Posterior vena cava (tissue), 2 donors: ENCODE measurements around the gene ZYX. TPM values are rescaled to one million over a fixed set of nuclear protein-coding genes. Genes with fewer than 3 reads are reported as not detected.
A peak's percentile ranks its signal among the peaks of the same experiment; 100 is the strongest.
"Not testable (repeated sequence)": the region's sequence is repeated elsewhere in the genome, so short reads cannot be mapped to it uniquely, and the experiment has no call there.

Experiments used
- DNase-seq: peaks from one replicate; pipeline ENCODE4 v3.0.0-alpha.2; 2020; ENCODE audit warnings: low spot score
- intact Hi-C, 2 donors: fragments of 100-400 bp; cut with DNase I; formaldehyde crosslinking; loops; one replicate each; pipeline versions ENCODE4 v1.14.1 to v1.14.2; 2022 to 2023
- total RNA-seq, 2 donors: library from RNA; stranded (reverse); fragmentation: NEBNext Ultra II Directional; extraction: Animal tissue kit (Norgen Biotek cat#: 25700); gene quantifications; one replicate each; pipeline ENCODE4 v1.2.1, GENCODE V29; 2021
- donor health status: DM: yes; HTN: yes; CAD: no.
- donor health status: DM: yes; HTN: yes; CAD: no.

ZYX gene
- total RNA-seq, 2 donors from 2014 or later: 388 to 407 TPM

DNA sequence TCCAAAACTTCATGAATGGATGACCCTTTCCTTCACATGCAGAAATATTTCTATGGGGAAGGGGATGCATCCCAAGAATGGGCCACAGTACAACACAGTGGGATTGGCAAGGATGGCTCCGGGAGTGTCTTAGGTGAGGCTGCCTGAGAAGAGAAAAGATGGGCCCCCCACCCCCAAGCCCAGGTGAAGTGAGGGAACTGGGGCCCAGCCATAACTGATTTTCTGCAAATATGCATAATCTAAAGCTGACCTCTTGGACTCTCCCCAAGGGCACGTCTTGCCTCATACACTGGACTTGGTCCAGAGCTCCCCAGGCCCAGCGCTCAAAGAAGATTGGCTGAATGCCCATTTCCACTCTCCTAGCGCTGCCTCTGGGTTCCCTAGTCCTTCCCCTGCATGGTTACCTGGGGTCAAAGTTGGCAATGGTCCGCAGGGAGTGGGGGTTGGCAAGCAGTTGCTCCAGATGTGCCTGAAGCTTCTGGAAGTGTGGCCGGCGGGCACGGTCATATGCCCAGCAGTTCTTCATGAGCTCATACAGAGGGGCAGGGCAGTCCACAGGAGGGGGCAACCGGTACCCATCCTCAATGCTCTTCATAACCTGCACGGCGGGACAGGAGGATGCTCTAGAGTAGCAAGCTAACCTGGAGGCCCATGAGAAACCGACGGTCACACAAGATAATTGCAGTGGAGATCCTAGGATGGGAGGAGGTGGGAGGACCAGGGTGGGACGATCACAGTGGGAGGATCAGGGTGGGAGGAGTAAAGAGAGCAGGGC, 12.3 kb downstream of the ZYX start:
- intact Hi-C loops: no loop called here
- DNase-seq: peak; percentile 78

DNA sequence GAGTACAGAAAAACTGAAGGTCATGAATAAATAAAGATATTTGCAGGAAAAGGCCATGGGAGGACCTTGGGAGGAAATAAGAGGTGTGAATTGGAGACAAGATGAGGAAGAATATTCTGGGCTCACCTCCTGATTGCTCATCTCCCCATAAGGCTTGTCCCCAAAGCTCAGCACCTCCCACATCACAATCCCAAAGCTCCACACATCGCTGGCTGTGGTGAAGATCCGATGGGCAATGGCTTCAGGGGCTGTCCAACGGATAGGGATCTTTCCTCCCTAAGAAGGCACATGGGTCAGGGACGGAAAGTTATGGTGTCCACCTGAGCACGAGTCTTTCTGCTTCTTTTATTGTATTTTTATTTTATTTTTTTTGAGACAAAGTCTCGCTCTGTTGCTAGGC, 12.9 kb downstream of the ZYX start:
- intact Hi-C loops: no loop called here
- peak; percentile 34 for DNase-seq

DNA sequence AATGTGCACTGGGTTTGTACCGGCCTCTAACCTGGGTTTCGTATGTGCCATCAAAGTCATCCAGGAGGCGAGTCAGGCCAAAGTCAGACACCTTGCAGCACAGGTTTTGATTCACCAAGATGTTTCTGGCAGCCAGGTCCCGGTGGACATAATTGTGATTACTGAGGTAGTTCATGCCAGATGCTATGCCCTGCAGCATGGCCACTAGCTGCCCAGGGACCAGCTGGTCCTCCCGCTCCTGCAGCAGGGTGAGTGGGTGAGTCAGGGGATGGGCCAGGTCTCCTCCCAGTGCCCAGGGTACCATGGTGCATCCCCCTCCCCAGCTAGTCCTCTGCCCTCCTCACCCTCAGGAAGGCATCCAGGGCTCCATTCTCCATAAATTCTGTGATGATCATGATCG, 13.6 kb downstream of the ZYX start:
- intact Hi-C loops: no loop called here
- DNase-seq: peak; percentile 46

DNA sequence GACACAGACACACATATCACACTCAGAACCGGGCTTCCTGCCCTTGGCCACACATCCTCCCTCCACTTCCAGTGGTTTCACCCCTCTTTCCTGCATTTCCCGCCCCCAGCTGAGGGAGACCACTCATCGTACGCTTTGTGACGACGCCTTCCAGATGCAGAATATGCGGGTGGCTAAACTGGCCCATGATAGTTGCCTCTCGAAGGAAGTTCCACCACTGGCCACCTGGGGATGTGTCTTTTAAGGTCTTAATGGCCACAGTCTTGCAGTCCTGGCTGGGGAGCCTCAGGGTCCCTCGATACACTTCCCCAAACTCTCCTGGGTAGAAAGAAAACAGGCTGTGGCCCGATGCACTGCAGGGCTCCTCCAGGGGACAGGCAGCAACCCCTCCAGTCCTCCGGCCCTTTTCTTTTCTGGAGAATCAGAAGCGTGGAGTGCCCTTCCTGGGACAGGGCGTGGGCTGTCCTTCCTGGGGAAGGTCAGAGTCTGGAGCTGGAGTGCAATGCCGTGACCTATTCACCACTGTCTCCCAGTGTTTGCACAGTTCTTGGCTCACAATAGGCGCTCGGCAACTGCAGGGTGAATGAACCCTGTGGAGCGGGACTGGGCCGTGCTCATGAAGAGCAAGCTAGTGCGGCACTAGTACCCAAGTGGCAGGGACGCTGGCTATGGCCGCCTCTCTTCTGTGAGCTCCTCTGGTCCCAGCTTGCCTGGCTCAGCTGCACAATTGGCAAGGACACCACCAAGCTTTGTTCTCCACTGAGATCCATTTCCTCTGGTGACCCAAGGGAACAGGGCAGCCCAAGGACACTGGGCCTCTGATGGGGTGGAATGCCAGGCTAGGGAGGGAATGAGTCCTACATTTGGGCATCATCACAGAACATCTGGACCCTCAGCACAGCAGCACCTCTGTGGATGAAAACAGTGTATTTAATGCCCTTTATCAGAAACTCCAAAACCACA, 14.3 kb downstream of the ZYX start:
- peak; percentile 82 for DNase-seq
- intact Hi-C loops: no loop called here

DNA sequence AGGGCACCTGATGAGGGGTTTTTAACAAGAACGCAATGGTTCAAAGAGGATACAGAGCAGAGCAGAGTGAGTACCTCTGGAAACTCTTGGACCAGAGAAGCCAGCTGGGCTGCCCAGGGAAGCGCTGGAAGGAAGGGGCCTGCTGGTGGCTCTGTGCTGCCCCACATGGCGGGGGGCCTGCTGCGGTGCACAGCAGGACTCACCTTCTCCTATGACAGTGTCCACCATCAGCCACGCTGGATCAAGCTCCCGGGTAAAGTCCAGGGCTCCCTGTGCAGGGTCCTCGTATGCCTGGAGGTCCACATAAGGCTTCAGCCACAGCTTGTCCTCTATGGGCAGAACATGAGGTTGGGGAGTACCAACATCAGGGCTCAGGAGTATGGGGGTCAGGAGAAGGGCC, 15.0 kb downstream of the ZYX start:
- DNase-seq: peak; percentile 74
- intact Hi-C loops: no loop called here

DNA sequence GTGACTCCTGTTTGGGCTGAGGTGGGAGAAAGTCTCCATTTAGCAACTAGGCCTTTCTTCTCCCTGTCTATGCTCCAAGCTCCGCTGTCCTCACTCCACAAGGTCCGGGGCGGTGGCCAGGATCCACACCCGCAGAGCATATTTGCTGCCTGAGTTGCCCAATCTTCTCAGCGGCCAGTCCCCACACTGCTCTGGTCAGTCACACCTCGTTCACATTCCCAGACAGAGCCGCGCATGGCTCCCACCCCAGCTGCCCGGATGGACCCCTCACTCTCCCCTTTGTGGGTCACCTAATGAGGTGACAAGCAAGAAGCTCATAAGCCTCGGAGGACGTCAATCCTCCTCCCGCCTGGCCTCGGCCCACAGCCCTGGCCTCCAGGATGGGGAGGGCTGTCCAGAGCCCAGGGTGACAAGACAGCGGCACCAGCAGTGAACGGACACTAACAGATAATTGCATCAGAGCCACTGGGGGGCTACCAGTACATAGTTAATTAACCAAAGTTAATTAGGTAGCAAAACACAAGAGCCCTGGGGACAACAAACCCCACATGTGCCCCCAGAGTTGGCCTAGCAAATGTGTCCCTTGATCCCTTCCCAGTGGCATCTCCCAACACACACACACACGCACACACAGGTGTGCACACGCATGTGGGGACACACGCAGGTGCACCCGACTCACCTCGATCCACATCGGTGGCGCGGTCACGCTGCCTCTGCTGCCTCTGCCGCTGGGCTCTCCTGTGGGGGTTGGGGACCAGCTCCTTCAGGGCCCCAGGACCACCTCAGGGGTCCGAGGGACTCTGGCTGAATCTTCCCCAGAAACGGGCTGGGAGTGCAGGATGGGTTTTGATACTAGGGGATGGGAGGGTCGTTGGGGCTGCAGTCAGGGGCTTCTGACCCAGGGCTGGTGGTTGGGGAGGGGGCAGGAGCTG, 15.7 kb downstream of the ZYX start:
- intact Hi-C loops: no loop called here
- DNase-seq: peak; percentile 76

DNA sequence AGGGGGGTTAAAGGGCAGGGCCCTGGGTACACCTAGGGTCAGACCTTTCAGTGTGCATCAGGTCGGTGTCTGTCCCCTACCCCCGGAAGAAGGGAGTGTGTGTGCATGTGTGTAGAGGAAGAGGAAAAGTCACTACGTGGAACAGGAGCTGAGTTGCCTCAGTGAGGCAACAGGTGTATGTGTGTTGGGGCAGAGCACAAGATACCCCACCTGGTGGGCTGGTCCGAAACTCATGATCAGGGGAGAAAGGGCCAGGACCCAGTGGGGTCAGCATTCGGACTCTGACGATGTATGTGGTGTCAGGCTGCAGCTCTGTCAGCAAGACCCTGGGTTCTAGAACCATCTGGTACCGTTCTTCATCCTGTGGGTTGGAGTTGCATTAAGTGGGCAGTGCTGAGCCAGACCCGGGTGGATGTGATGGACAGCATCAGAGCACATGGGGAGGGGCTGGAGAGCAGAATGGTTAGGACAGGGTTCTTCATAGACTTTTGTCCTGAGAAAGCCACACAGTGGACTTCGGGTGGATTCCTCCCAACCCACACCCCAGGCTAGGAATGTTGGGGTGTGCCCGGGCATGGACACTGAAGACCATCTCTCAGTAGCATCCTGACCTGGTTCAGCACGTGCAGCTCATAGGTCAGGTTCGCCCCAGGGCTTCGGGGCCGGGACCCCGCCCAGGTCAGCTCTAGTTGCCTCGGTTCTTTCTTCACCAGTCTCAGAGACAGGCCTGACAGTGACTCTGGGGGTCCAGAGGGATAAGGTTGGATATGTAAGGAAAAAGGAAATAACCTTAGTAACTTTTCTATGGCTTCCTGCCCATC, 16.8 kb downstream of the ZYX start:
- DNase-seq: peak; percentile 64
- intact Hi-C loops: no loop called here

DNA sequence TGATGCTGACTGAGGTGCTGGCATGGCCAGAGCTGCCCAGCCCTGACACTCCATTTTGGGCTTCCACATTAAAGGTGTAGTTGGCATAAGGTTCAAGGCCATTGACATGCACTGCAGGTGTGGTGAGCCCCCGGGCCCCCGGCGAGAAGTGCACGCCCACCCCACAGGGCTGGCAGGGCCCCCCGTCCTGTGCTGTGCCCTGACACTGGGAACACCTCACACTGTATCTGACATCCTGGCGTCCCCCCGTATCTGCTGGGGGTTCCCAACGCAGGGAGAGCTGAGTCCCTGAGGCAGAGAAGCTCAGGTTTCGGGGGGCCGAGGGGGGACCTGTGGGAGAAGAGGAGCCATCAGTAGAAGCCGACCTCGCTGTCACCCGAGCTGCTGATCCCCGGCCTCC, 17.5 kb downstream of the ZYX start:
- intact Hi-C loops: no loop called here
- DNase-seq: peak; percentile 74

DNA sequence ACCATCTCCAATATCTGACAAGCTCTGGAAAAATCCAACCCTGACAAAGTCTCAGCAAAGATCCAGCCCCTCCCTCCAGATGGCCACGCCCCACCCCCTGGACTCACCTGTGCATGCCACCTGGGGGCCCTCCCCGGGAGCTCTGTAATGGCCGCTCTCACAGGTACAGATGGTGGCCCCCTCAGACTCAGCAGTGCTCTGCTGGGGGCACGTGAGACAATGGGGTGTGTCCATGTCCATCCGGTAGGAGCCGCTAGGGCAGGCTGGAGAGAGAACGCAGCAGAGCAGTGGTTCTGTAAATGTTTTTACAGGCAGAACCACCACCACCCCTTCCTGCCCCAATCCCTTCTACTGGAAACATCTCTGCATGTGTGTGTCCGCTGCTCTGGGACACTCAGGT, 18.0 kb downstream of the ZYX start:
- intact Hi-C loops: no loop called here
- peak; percentile 72 for DNase-seq

DNA sequence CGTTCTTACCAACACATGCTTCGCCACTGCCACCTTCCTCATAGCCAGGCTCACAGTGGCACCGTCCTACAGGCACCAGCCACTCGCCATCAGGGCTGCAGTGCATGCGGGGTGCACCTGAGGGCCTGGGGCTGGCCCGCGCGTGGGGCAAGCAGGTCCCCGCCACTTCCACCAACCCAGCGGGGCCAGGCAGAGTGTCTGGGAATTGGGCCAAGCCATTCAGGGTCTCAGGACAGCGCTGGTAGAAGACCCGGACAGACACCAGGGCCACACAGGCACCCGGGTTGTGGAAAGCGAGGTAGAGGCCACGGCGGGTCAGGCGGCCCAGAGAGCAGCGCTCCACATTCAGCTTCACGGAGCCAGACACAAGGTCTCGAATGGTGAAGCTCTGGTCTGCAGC, 18.5 kb downstream of the ZYX start:
- intact Hi-C loops: no loop called here
- DNase-seq: peak; percentile 63

DNA sequence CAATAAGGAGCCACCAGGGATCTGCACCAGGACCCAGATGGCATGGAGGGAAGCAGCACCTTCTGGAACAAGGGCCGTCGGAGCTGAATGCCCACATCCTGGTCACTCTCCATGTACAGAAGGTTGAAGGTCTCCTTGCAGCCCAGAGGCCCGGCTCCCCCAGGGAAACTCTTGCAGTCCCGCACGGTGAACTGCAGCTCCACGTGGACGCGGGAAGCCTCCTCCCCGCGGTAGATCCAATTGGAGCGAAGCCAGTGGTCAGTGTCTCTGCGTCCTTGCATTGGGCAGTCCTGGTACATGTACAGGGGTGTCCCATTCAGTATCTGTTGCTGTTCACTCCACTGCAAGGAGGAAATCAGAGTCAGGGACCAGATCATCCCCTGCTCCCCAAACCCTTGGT, 20.1 kb downstream of the ZYX start:
- intact Hi-C loops: no loop called here

DNA sequence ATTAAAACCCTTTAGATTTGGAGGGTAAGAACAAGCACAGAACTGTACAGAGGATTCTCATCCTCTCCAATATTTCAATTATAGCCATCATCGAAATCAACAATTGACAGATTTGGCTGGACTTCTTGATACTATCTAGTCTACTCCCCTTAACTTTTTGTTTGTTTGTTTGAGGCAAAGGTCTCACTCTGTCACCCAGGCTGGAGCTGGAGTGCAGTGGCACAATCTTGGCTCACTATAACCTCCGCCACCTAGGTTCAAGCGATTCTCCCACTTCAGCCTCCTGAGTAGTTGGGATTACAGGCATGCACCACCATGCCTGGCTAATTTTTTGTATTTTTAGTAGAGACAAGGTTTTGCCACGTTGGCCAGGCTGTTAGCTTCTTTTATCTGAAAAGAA, 21.1 kb downstream of the ZYX start:
- peak; percentile 1 for DNase-seq
- intact Hi-C loops: not testable (repeated sequence)

More for the DNA sequence above, 20.1 kb downstream of the ZYX start:
- peak; percentile 66 for DNase-seq

DNA sequence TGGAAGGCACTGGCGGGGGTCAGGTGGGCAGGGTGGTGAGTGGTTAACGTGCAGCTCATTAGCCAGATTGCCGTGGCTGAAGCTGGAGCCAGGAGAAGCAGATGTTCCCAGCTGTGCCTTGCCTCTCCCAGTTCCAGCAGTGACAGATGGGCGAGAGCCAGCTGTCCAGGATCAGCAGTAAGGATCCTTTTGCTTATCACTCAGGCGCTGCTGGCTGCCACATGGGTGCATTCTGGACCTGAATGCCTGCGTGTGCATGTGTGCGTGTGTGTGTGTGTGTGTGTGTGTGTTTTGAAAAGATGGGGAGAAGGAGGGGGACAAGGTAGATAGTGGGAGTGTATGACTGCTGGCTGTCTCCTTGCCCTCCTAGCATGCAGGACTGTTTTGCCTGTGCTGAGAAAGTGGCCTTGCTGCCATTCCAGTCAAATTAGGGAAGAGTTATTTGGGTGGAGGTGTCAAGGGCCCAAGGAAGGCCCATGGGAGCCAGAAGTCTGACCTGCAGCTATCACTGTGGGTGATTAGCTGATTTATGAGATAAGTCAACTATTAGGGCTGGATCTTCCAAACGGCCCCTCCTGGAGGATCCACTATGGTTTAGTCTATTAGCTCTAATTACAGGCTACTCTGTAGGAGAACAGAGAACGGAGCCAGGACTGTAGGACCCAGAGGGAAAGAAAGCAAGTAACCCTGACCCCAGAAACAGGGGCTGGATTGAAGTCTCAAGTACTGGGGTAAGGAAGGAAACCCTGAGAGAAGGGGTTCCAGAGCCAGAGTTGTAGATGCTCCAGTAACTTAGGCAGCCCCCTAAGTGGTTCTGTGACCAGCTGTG, 24.2 kb downstream of the ZYX start:
- intact Hi-C loops: no loop called here
- DNase-seq: peak; percentile 29

DNA sequence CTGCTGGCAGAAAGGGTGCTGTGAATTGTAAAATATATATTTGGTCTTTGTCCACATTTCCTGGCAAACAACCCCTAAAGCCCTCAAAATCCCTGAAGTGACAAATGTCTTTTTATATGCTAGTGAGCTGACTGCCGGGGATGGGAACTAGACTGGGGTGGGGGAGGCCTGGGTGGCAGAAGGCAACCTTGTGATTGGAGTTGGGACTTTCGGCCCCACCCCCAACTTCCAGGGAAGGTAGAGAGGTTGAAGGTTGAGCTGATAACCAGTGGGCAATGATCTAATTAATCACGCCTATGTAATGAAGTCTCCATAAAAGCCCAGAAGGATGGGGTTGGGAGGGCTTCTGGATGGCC, 24.8 kb downstream of the ZYX start:
- peak; percentile 11 for DNase-seq
- intact Hi-C loops: no loop called here

DNA sequence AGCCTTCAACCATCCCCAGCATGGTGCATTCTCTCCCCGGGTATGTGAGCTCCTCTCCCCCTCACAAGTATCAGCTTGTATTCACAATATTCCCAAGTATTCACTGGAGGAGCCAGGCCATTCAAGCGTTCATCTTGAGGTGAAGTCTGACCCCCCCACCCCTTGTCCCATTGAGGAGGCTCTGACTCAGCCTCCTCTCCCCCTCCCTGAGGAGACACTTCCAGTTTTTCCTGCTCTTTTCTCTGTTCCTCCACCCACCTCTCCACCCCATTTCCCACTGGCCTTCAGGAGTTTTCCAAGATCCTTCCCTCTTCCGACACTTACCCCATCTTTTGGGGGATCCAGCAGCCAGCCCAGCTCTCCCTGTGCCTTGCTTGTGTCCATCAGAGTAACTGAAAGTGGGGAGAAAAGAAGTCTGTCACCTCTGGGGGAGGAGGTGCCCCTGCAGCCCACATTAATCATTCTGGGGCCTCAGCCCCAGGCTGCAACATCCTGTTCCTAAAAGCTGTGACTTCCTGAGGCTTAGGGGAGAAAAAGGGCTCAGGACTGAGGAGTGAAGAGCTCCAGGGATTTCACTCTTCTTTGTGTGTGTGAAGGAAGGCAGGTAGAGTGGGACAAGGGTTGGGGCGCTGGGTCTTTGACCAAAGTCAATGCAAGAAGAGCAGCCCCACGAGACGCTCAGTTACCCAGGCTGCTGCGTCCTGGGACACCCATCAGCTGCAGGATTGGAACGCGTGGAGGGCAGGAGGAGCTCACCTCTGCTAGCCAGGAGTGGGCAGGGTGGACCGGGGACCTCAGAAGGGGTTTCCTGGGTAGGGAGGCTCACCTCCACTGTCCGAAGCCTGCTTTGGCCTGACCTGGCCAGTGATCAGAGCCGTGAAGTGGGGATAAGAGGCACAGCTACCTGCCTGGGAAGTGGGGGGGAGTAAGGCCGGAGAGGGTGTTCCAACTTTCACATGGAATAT, 26.4 kb downstream of the ZYX start:
- DNase-seq: no peak
- intact Hi-C loops: no loop called here

DNA sequence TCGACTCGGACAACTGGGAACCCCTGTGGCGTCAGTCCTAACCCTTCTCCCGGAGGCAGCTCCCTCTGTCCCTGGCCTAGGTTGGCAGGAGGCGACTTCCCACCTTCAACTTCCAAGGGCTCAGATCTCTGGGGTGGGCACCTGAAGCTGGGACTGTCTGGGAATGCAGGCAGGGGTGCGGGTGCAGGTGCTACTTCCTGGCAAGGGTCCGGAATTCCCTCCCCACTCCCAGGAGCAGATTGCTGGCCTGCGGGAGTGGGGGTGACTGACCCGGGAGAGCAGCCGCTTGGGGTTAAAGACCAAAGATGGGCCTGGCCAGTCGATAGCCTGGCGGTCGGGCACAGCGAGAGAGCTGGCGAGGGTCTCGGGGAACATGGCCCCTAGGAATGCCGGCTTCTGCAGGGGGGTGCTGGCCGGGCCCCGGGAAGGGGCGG, 27.1 kb downstream of the ZYX start:
- no peak for DNase-seq

More for the DNA sequence above, 27.1 kb downstream of the ZYX start:
- intact Hi-C loops: no loop called here
